Measurements from ENCODE around the gene UBE2V1. TPM values are rescaled to one million over a fixed set of nuclear protein-coding genes. Genes with fewer than 3 reads are reported as not detected.

UBE2V1 gene
- total and polyA plus RNA-seq, 2 of the 13 experiments (the other 11 are each of a cell fraction or from before 2014, with no cell fraction given): 81.3 to 132 TPM

GRCh38 chr20:50116368-50116999, 3.5 kb upstream of the UBE2V1 start (continued):
- TF ChIP-seq TBX2 (CRISPR knock-in tag; IDR thresholded peaks at IDR 0.05; ENCODE audit: borderline replicate concordance): no peak
- TF ChIP-seq YEATS4 (CRISPR knock-in tag; IDR thresholded peaks at IDR 0.05; ENCODE audit: borderline replicate concordance): no peak
- TF ChIP-seq ZNF263 (CRISPR knock-in tag; IDR thresholded peaks at IDR 0.05): 0 out of 2 replicates have a peak, but pooled peaks have one; percentile 15
- no peak for TF ChIP-seq NFE2L1 (CRISPR knock-in tag; IDR thresholded peaks at IDR 0.05; ENCODE audit: borderline replicate concordance)
- no peak for TF ChIP-seq ZNF326 (CRISPR knock-in tag; IDR thresholded peaks at IDR 0.05; ENCODE audit: borderline replicate concordance)
- TF ChIP-seq ZNF350 (CRISPR knock-in tag; IDR thresholded peaks at IDR 0.05; ENCODE audit: borderline replicate concordance, low read depth): 0 out of 2 replicates have a peak, but pooled peaks have one; percentile 54
- no peak for TF ChIP-seq ZC3H13 (CRISPR knock-in tag; IDR thresholded peaks at IDR 0.05)
- peak; percentile 49; the same call in 1 of the 2 replicates for TF ChIP-seq HOXA5 (CRISPR knock-in tag; IDR thresholded peaks at IDR 0.05)
- TF ChIP-seq RBM39 (IDR thresholded peaks at IDR 0.05; ENCODE audit: low read depth, low read length, poor library complexity, severe bottlenecking): no peak
- TF ChIP-seq ZNF501 (CRISPR knock-in tag; IDR thresholded peaks at IDR 0.05): peak; percentile 26; the same call in 1 of the 2 replicates
- TF ChIP-seq MTA1 (CRISPR knock-in tag; IDR thresholded peaks at IDR 0.05; ENCODE audit: borderline replicate concordance): peak; percentile 58; the same call in 1 of the 2 replicates
- no peak for TF ChIP-seq GABPA (IDR thresholded peaks at IDR 0.05; ENCODE audit: low read depth, low read length)
- TF ChIP-seq GABPA (CRISPR knock-in tag; IDR thresholded peaks at IDR 0.05; ENCODE audit: low read depth): no peak
- TF ChIP-seq ATF1 (CRISPR knock-in tag; IDR thresholded peaks at IDR 0.05): no peak
- peak; percentile 84 for TF ChIP-seq NFATC3 (CRISPR knock-in tag; IDR thresholded peaks at IDR 0.05)
- no peak; the same call in 1 of the 2 replicates for TF ChIP-seq ZNF362 (CRISPR knock-in tag; IDR thresholded peaks at IDR 0.05; ENCODE audit: borderline replicate concordance)
- TF ChIP-seq ZNF143 (CRISPR knock-in tag; IDR thresholded peaks at IDR 0.05): no peak
- no peak for TF ChIP-seq SNAPC4 (CRISPR knock-in tag; IDR thresholded peaks at IDR 0.05)
- peak; percentile 20 for TF ChIP-seq MED8 (CRISPR knock-in tag; IDR thresholded peaks at IDR 0.05; ENCODE audit: insufficient replicate concordance)
- TF ChIP-seq JUND (CRISPR knock-in tag; IDR thresholded peaks at IDR 0.05): no peak
- TF ChIP-seq SMAD1 (CRISPR knock-in tag; IDR thresholded peaks at IDR 0.05; ENCODE audit: borderline replicate concordance, low read depth): 0 out of 2 replicates have a peak, but pooled peaks have one; percentile 8
- no peak for TF ChIP-seq ZNF773 (CRISPR knock-in tag; IDR thresholded peaks at IDR 0.05; ENCODE audit: borderline replicate concordance)
- TF ChIP-seq SKI (IDR thresholded peaks at IDR 0.05; ENCODE audit: partially characterized antibody): no peak
